ENCODE measurements around the gene DNPEP. TPM values are rescaled to one million over a fixed set of nuclear protein-coding genes. Genes with fewer than 3 reads are reported as not detected.

Gene DNPEP
- total RNA-seq, 1 experiment from 2014 or later, result 60.9 TPM

DNA sequence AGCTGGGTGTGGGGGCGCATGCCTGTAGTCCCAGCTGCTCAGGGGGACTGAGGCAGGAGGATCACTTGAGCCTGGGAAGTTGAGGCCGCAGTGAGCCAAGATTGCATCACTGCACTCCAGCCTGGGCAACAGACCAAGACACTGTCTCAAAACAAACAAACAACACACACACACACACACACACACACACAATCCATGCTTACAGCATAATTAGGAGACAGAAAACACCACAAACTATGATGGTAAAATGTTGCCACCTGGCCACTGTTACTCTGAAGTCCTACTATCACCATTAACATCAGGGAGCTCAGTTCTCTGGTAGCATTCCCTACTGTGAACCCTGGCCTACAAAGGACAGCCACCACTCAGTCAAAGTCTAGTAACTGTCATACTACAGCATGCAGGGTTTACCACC is 18.3 kb downstream of the DNPEP start:
- Histone ChIP-seq H3K4ac (ENCODE audit: low read depth, low read length) (no peak overlapping the region), H3K79me2 (ENCODE audit: insufficient read depth, low read length) (no peaks in the 10 kb centered on the region), H2BK15ac (ENCODE audit: low read depth, low read length) (no peak overlapping the region), H2BK20ac (ENCODE audit: low read depth, low read length, poor library complexity, severe bottlenecking) (no peak overlapping the region), H2BK120ac (ENCODE audit: low read depth, low read length, poor library complexity, severe bottlenecking) (no peak overlapping the region), H3K27ac (ENCODE audit: insufficient read length, low read depth, low read length) (no peak overlapping the region), H3K9me3 (ENCODE audit: control insufficient read depth, low read depth, low read length) (no peaks in the 10 kb centered on the region), H2BK12ac (ENCODE audit: insufficient read length, low read depth, low read length) (no peak overlapping the region), H4K5ac (ENCODE audit: insufficient read length, low read depth, low read length) (no peak overlapping the region), H2AFZ (ENCODE audit: low read length) (no peak overlapping the region), H3K23me2 (ENCODE audit: insufficient read length, low read depth, low read length, poor library complexity, severe bottlenecking) (no peaks in the 10 kb centered on the region), H4K20me1 (ENCODE audit: control insufficient read depth, insufficient read depth, insufficient read length) (no peaks in the 10 kb centered on the region), H3K56ac (ENCODE audit: insufficient read length, low read depth, low read length) (no peak overlapping the region), H4K91ac (ENCODE audit: insufficient read length, low read depth, low read length) (no peak overlapping the region), H3K9ac (ENCODE audit: extremely low read depth, insufficient read length, low read length) (no peak overlapping the region), H2BK5ac (ENCODE audit: insufficient read length, low read length) (no peak overlapping the region), H4K8ac (replicated peaks; ENCODE audit: insufficient read length, low read depth, low read length) (no peak overlapping the region), H3K23ac (ENCODE audit: insufficient read length, low read depth, low read length) (no peak overlapping the region), H3K27me3 (ENCODE audit: insufficient read depth, low read length) (no peaks in the 10 kb centered on the region), H3K4me2 (ENCODE audit: insufficient read depth, insufficient read length, low read length) (no peak overlapping the region), H3K18ac (ENCODE audit: insufficient read length, low read depth, low read length) (no peak overlapping the region), H3K4me1 (ENCODE audit: insufficient read depth, low read length) (no peaks in the 10 kb centered on the region), H2AK5ac (ENCODE audit: insufficient read length, low read length) (no peak overlapping the region), H3T11ph (ENCODE audit: low read length) (no peak overlapping the region), H3K79me1 (ENCODE audit: insufficient read depth, low read depth, low read length, poor library complexity, severe bottlenecking) (no peaks in the 10 kb centered on the region), H3K14ac (ENCODE audit: insufficient read depth, low read length) (no peak overlapping the region)
- peaks cover 0 to 3% of the 10 kb centered on the region in 2 experiments; a peak in 1 of 4 replicates for H3K4me1 Mint-ChIP-seq
- H3K4me3 Mint-ChIP-seq, result no peak overlapping the region
- H3K27ac Mint-ChIP-seq, result no peak overlapping the region
- TF ChIP-seq, protein P1, sequence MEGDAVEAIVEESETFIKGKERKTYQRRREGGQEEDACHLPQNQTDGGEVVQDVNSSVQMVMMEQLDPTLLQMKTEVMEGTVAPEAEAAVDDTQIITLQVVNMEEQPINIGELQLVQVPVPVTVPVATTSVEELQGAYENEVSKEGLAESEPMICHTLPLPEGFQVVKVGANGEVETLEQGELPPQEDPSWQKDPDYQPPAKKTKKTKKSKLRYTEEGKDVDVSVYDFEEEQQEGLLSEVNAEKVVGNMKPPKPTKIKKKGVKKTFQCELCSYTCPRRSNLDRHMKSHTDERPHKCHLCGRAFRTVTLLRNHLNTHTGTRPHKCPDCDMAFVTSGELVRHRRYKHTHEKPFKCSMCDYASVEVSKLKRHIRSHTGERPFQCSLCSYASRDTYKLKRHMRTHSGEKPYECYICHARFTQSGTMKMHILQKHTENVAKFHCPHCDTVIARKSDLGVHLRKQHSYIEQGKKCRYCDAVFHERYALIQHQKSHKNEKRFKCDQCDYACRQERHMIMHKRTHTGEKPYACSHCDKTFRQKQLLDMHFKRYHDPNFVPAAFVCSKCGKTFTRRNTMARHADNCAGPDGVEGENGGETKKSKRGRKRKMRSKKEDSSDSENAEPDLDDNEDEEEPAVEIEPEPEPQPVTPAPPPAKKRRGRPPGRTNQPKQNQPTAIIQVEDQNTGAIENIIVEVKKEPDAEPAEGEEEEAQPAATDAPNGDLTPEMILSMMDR (conservative IDR thresholded peaks at IDR 0.05), result no peak
- no peaks in the 10 kb centered on the region for H3K9me3 Mint-ChIP-seq
- DNase-seq, result no peak
- H3K27me3 Mint-ChIP-seq (ENCODE audit: low read depth), result no peaks in the 10 kb centered on the region
- no CpG with 5 or more reads among the region's 2 CpGs for WGBS (ENCODE audit: extremely low coverage, insufficient read length, low lambda C conversion rate)
- peaks cover 10 to 12% (median 11%) of the 10 kb centered on the region in 3 experiments; a peak in 6 of 7 replicates for H3K36me3 Mint-ChIP-seq (ENCODE audit: insufficient read depth in 1 of 3, low read depth in 3 of 3)
